AG10803 (cell line): ENCODE results near the gene TNFRSF11A.

Experiments
- DNase-seq: peaks from one replicate; pipeline ENCODE4 v3.0.0; 2010; ENCODE audit warnings: low read depth
- H3K4me3 ChIP-seq: 2 replicates; pipeline ENCODE4 v1.5.1; 2011; ENCODE audit warnings: mild to moderate bottlenecking, low read length, control low read depth
- CTCF ChIP-seq: conservative IDR thresholded peaks from 2 replicates; pipeline ENCODE4 v1.5.1; 2011; ENCODE audit warnings: mild to moderate bottlenecking, low read length, control low read depth, inconsistent platforms

Gene TNFRSF11A

GRCh38 chr18:62325806-62326645 is 916 bp downstream of the TNFRSF11A start:
- no peak for TF ChIP-seq CTCF
- DNase-seq, result peak; percentile 1
- peak overlapping the region; percentile 34 for H3K4me3 ChIP-seq

GRCh38 chr18:62326646-62327348 is 1.7 kb downstream of the TNFRSF11A start:
- no peak for TF ChIP-seq CTCF
- no peak overlapping the region for H3K4me3 ChIP-seq
- no peak for DNase-seq

DNA sequence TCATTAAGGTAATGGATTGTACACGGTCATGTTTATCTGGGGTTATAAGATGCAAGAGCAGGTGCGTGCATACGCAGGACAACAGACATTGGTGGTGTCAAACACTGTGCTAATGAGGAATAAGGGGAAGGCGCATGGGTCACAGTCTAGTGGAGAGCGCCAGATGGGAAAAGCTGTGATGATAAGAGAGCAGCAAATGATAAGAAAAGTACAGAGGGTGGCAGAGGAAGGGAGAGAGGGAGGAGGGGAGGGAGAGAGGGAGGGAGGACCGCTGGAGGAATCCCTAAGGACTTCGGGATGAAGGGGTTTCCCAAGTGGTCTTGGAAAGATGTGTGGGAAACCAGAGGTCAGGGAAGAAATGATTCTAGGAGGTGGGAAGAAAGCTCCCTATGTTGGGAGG is 2.9 kb downstream of the TNFRSF11A start:
- TF ChIP-seq CTCF, result no peak
- no peak for DNase-seq
- H3K4me3 ChIP-seq, result no peak overlapping the region

DNA sequence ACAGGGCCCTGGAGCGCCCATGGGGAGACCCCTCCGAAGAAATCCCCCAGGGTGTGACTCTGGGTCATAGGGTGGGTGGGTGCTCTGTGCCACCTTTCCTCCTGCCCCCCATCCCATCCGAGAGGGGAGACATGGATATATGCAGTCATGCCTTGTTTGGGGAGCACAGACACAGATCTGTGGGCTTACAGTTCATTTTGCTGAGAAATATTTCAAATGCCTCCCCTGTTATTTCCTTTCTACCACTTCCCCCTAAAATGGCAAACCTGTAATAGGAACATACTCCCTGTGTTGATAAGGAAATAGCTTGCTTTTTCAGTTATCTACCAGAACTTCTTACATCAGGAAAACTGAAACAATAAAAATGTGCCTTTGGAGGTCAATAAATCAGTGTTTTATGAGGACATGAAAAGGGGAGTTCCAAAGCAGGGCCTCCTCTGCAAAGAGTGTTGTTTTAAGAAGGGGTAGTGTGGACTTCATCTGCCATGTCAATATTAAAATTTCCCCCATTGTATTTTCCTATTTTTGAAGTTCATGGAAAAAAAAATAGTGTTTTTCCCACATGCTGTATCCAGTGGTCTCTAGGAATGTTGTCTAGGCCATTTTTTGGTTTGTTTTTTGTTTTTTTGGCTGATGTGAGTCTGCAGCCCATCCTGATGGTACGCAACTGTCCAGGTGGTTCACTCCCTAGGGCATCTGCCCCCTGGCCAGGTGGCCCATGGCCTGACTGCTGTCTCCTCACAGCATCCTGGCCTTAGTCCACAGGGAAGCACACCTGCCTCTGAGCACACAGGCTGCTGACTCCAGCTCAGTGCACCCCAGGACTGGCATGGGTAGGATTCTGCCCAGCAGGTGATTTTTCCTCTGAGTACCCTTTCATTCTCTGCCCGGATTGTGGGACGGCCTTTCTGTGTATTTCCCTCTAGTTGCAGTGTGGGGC is 3.7 kb downstream of the TNFRSF11A start:
- TF ChIP-seq CTCF, result no peak

GRCh38 chr18:62329691-62330454 is 4.8 kb downstream of the TNFRSF11A start:
- TF ChIP-seq CTCF, result no peak
- peak; percentile 63 for DNase-seq
- H3K4me3 ChIP-seq, result no peak overlapping the region

More for the DNA sequence above, 3.7 kb downstream of the TNFRSF11A start:
- H3K4me3 ChIP-seq, result no peak overlapping the region
- DNase-seq, result no peak

DNA sequence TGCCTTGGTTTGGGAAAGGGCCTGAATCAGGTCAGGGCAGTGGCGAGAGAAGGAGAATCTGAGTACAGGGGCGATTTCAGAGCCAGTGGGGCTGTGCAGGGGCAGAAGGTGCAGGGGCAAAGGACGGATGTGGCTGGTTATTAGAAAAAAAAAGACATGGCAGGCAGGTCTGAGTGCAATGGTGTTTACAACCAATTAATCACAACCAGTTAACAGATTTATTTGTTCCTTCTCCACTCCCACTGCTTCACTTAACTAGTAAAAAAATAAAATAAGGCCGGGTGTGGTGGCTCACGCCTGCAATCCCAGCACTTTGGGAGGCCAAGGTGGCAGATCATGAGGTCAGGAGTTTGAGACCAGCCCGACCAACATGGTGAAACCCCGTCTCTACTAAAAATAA is 5.5 kb downstream of the TNFRSF11A start:
- DNase-seq, result no peak
- no peak for TF ChIP-seq CTCF
- no peak overlapping the region for H3K4me3 ChIP-seq
